ENCODE data around the gene AKTIP. TPM values are rescaled to one million over a fixed set of nuclear protein-coding genes. Genes with fewer than 3 reads are reported as not detected.
"Not testable (repeated sequence)": the region's sequence is repeated elsewhere in the genome, so short reads cannot be mapped to it uniquely, and the experiment has no call there.

The AKTIP gene
- polyA plus RNA-seq, 10 donors: 31.0 to 62.8 (median 45.0) TPM

- DNase-seq: peak in 2 of 3 donors; percentile 44 to 45
These were observed 15.8 kb upstream of the AKTIP start for GRCh38 chr16:53518550-53519416.

DNA sequence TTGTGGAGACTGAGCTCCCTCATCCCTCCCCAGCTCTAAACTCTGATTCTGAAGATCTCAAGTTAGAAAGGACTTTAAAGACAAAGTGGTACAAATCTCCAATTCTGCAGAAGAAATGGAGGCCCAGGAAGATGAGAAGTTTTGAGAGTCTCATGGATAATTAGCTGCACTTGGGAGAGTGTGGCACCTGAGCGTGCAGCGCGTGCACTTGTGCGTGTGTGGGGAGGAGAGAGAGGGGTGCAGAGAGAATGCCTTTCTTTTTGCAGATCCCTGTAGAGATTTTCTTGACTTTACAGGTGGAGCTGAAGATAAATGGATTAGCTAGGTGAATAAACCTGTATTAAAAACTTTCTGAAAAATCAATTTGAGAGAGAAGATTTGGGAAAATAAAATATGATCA, 14.8 kb upstream of the AKTIP start:
- no peak for DNase-seq

DNA sequence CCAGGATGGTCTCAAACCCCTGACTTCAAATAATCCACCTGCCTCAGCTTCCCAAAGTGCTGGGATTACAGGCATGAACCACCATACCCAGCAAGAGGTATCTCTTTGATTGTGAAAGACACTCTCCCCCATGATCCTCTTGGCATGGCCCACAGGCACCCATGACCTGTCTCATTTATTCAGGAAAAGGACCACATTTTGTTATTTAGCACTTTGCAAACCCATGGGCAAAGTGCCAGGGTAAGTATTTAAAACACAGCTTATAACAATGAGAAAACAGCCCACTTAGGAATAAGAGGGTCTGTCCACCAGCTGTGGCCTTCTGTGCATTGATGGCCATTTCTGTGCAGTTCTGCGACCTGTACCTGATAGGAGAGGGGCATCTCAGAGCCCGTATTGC, 12.8 kb upstream of the AKTIP start:
- DNase-seq: no peak

DNA sequence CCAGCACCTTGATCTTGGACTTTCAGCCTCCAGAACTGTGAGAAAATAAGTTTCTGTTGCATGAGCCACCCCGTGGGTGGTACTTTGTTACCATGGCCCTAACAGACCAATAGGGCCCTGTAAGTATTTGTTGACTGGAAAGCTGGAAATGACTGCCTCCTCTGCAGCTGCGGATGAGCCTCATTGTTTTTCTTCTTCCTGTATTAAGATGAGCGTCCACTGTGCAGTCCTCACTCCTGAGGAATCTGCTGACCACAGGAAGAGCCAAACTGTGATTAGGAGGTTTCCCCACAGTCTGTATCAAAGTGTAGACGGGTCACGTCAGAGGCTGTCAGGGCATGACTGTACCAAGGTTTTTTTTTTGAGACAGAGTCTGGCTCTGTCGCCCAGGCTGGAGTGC, 12.2 kb upstream of the AKTIP start:
- no peak for DNase-seq

GRCh38 chr16:53512795-53513194, 9.8 kb upstream of the AKTIP start:
- not testable (repeated sequence) for DNase-seq

DNA sequence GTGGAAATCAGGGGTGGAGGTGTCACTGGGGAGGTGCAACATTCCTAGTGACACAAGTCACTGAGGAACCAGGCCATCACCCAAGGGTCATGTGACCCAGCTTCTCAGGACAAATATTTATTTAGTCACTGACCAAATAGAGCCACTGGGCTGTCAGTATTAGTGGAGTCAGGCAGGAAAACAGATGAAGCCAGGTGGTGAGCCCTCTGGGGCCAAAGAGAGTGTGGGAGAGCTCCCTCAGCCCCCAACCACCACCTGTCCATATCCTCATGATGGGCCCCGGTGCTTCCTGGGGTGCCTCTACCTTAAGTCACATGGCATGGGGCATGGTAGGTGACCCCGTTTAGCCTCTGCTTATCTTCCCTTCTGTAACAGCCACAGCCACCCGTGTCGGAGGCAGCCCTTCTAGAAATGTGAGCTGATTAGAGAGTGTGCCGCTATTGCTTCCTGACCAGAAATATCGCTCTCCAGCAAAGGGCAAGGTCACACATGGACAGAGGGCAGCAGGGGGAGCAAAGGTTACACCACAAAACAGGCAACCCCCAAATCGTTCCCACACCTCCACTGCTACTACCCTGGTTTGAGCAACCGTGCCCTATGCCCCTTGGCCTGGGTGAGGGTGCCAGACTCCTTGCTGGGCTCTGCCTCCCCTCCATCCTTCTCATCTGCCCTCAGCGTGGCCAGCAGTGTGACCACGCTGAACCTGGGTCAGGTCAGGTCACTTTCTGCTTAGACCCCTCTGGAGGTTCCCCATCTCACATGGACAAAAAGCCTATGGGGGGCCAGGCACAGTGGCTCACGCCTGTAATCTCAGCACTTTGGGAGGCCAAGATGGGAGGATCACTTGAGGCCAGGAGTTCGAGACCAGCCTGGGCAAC, 8.6 kb upstream of the AKTIP start:
- DNase-seq: no peak

DNA sequence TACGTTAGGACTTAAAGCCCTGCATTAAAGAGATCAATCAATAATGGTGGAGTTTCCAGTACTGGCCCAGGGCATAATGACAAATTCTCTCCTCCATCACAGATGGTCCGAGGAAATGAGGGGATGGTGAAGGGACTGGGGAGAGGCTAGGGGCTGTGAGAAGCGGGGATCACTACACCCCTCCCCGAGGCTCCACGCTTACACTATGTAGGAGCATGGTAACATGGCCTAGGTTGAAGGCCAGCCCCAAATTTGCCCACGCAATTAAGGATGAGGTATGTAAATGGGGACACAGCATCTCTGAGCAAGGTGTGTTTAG, 8.0 kb upstream of the AKTIP start:
- DNase-seq: no peak

GRCh38 chr16:53510704-53511070, 7.7 kb upstream of the AKTIP start:
- no peak for DNase-seq

DNA sequence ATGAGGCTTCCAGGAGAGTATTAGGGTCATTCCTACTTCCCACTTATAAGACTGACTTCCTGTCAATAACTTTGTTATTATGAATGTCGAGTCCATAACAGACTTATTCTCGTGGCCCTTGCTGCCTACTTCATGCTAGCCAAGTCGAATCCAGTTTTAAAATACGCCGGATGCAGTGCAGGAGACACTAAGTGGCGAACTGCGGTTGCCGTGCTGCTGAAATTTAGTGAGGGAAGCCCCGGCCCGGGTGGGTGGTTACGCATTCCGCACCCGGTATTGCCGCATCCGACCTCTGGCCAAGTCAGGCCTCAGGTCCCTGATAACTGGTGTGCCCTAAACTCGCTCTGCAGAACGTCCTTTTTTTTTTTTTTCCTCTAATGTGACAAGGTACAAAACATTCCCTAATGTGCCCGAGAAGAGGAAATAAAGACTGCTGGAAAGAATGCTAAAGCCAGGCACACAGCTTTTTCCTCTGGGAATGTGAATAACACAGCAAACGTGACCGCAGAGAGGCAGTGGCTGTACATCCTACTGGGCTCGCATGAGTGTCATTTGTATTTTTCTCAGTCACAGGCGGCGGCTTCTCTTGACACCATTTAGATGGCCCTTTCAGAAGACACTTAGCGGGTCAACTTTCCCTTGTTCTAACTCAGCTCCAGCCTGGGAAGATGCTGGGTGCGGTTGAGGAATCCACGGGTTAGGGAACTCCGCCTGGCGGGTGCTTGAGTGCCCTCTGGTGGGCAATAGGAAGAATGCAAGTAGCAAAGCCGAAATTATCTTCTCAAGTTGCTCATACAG, 7.1 kb upstream of the AKTIP start:
- DNase-seq: peak; percentile 66 to 90 (median 82)

GRCh38 chr16:53507464-53508179, 4.6 kb upstream of the AKTIP start:
- no peak for DNase-seq

GRCh38 chr16:53506254-53506653, 3.2 kb upstream of the AKTIP start:
- DNase-seq: no peak

- no peak for DNase-seq
These were observed 1.7 kb upstream of the AKTIP start for GRCh38 chr16:53504665-53505064.

GRCh38 chr16:53503991-53504663, 1.1 kb upstream of the AKTIP start:
- peak in 2 of 3 donors; percentile 51 to 84 for DNase-seq

- peak; percentile 100 for DNase-seq
These were observed 388 bp upstream of the AKTIP start for GRCh38 chr16:53503270-53503923.

DNA sequence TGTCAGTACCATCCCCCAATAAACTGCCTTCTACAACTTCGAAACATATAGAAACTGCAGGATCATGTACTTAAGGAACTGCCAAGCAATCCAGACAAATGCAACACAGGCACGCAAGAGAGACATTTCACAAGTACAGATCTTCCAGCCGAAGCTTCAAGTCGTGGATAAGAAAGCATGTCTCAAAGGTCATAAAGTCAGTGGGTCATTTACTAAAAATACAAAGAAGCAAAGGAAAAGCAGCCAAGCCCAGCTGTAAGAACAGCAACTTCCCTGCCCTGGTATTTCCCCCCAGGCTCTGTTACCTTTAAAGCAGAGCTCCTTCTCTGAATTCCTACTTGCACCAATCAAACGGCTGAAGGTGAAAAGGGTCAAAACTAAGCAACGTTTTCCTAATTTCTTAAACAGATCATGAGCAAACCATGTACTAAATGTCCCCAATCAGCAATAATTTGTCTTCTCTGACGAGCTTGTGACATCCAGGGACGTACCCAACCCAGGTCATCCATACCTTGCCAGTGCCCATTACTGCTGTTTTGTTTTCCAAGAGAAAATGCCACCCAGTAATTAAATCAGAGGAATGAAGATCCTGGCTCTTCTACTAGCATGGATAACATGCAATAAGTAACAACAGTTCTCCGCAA, 1.7 kb downstream of the AKTIP start:
- DNase-seq: no peak

DNA sequence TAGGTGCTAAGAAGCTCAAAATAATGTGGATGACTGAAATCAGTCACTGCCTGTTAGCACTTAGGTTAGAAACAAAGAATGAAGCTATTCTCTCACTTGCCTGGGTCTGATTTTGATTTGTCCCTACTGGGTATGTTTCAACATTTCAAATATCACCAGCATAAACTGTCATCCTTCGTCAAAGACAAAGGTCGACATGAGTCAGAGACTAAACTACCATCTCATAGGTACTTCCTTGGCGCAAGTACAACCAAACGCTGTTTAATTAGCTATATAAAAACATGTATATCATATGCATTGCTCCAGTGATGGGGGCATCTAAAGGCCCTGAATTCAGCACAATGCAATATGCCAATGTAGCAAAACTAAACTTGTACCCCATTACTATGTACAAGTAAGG, 4.0 kb downstream of the AKTIP start:
- no peak for DNase-seq

- no peak for DNase-seq
These were observed 7.7 kb downstream of the AKTIP start for GRCh38 chr16:53495325-53495724.

DNA sequence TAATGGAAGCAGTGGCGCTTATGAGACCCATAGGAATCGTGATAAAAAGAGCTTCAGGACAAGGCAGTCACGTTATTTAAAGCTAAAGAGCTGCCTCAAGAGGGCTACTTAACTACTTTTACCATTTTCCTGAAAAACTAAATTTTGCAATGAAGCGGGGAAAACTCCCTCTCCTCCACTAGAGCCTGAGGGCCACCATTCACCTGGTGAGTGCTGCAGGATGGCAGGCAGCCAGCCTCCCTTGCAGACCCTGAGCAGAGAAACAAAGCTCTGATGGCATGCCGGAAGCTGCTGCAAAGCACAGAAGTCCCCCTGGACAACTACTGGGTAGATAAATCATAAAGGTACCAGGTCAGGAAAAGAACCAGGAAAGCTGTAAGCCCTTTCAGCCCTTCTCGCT, 8.4 kb downstream of the AKTIP start:
- DNase-seq: no peak

DNA sequence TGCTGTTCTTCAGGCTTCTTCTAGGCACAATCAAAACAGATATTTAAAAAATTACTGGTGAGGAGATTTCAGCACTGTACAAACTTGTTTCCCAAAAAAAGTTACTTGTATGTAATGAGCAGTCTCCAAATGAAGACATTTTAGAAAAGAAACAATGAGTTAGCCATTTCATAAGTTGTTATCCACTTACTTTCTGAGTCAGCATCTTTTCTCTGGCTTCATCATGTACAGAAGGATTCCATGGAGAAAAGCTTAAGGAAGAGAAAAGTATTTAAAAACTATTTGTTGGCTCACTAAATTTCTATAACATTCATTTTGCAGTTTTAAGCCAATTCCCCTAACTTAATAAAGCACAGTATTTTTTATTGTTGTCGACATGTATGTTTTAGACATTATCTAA, 10.5 kb downstream of the AKTIP start:
- no peak for DNase-seq

- peak in 1 of 3 donors; percentile 36 for DNase-seq
These were observed 13.3 kb downstream of the AKTIP start for GRCh38 chr16:53489755-53490154.

Data from muscle of back (tissue), 11 donors.